UCSD-AML1 (cell line): ENCODE results near the gene ATP2A2.

Source experiments
- DNase-seq: peaks from one replicate; lab custom pipeline; 2025; ENCODE audit not compliant: unreplicated experiment; lab: John Stamatoyannopoulos, UW

ATP2A2 gene

GRCh38 chr12:110258466-110258865 lies 22.6 kb upstream of the ATP2A2 start:
- DNase-seq, result no peak

- no peak for DNase-seq
These were observed 18.3 kb upstream of the ATP2A2 start for GRCh38 chr12:110262442-110263388.

GRCh38 chr12:110266381-110266960 lies 14.6 kb upstream of the ATP2A2 start:
- no peak for DNase-seq

- no peak for DNase-seq
These were observed 13.9 kb upstream of the ATP2A2 start for GRCh38 chr12:110266980-110267620.

- DNase-seq, result no peak
These were observed 11.4 kb upstream of the ATP2A2 start for GRCh38 chr12:110269622-110270124.

GRCh38 chr12:110270125-110270962 lies 10.7 kb upstream of the ATP2A2 start:
- DNase-seq, result no peak

- no peak for DNase-seq
These were observed 10.0 kb upstream of the ATP2A2 start for GRCh38 chr12:110271015-110271414.

GRCh38 chr12:110277530-110278254 lies 3.4 kb upstream of the ATP2A2 start:
- no peak for DNase-seq

GRCh38 chr12:110278255-110278536 lies 2.9 kb upstream of the ATP2A2 start:
- DNase-seq, result no peak

GRCh38 chr12:110279566-110280375 lies 1.3 kb upstream of the ATP2A2 start:
- no peak for DNase-seq

- DNase-seq, result no peak
These were observed 662 bp upstream of the ATP2A2 start for GRCh38 chr12:110280392-110280778.

GRCh38 chr12:110281549-110282299 lies 677 bp downstream of the ATP2A2 start:
- DNase-seq, result peak; percentile 79

GRCh38 chr12:110282300-110282860 lies 1.3 kb downstream of the ATP2A2 start:
- no peak for DNase-seq

- DNase-seq, result no peak
These were observed 2.1 kb downstream of the ATP2A2 start for GRCh38 chr12:110282956-110283817.

- DNase-seq, result no peak
These were observed 3.5 kb downstream of the ATP2A2 start for GRCh38 chr12:110284597-110284996.

- no peak for DNase-seq
These were observed 5.6 kb downstream of the ATP2A2 start for GRCh38 chr12:110286623-110287022.

- no peak for DNase-seq
These were observed 6.9 kb downstream of the ATP2A2 start for GRCh38 chr12:110287986-110288385.
